ENCODE measurements around the gene EPYC.

Gene EPYC

GRCh38 chr12:90954428-90954827 lies 50.3 kb downstream of the EPYC start:
- no peak for DNase-seq

- DNase-seq, result no peak
These were observed 50.8 kb downstream of the EPYC start for GRCh38 chr12:90953956-90954421.

DNA sequence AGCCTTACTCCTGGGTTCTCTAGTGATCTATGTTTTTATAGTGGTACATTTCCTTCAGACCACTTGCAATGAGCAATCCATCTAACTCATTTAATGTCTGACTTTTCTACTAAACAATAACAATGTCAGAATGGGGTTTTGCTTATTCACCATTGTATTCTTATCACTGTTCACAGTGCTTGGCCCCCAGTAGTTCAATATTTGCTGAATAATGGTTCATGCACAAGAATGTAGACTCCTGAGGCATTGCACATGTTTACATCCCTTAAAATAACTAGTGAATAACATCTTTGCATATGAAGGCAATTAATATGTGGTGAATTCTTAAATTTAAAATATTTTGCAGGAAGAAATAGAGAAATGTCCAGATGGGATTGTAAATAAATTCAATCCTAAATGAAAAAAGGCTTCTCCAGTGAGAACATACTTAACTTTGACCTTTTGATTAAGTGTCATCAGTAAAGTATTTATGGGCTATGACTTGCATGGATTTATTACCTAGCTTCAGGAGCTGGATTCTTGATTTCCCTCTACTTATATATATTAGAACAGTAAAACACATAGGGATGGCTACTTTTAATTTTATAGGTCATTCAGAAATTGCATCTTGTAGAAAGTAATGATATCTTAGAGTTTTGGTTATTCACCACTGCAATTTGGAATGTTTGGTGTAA lies 53.2 kb downstream of the EPYC start:
- no peak for DNase-seq

DNA sequence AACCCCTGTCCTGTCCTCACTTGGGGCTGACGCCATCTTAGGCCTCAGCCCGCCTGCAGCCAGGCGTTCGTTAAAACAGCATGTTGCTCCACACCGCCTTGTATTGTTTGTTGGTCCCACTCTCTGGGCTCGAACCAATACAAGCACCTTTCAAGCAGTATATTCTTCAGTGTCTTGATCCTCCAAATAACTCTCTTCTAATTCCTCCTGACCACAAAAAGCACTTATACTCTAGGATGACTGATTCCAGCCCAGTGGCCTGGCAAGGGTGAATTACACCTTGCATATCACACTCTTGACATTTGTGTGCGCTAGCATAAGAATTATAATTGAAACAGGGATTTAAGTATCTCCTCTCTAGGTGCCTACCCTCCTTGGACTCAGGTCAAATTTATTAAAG lies 56.9 kb downstream of the EPYC start:
- no peak for DNase-seq

DNA sequence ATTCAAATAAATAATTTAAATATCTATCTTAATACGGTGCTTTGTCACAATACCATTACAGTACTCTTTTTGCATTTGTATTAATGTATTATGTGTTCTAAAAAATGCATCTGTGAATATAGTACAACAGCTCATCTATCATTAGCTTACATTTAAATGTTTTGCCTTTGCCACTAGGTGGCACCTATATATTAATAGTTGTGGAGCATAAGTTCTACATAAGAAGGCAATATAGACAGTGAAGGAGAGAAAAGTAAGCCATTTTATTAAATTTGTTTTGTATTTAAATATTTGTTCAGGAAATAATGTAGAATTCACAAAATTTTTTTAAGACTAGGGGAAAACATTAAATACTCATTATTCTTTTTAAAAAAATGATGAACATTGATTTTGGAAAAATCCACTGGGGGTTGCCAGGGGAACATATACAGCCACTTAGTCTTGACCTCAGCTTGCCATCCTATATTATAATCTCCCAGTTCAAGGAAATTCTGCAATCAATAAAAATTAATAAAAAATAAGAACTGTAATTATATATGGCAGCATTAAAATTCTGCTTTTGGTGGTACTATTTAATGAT lies 59.6 kb downstream of the EPYC start:
- peak; percentile 9 for DNase-seq

DNA sequence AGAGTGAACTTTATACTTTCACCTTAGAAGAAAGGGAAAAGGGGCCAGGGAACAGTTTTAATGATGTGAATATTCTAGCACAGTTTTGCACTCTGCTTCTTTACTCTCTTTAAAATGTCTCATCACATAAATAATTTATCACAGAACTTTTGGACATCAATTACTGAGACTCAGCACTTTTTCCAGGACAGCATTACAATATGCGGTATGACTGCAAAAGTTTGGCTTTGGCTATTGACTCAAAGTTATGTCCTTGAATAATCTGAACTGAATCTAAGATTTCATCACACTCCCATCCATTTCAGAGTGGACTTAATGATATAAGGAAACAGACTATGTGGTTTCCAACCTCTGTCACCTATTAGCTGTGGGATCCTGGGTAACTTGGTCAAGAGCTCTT lies 61.5 kb downstream of the EPYC start:
- DNase-seq, result no peak

DNA sequence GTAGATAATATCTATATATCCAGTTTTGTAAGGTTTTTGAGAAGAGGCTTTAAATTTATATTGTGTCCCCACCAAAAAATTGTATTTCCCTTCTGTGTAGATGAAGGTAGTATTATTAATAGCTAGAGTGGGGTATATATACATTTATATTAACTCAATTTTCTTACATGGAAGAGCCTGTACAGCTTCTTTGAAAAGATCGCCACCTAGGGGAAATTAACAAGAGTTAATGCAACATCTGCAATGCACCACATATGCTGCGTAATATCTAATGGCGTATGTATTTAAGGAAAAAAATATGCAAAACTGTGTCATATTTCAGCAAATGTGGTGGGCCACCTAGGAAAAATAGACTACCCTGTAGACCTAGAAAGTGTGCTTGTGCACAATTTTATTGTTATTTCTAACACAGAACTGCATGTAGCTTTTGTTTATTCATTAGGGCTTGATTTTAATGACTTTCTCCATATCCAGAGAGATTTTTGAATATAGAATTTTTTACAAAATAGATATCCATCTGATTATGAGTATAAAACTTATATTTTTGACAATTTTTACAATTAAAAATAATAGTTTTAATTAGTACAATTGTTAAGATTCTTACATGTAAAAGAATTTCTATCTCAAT lies 63.8 kb downstream of the EPYC start:
- peak; percentile 15 for DNase-seq

DNA sequence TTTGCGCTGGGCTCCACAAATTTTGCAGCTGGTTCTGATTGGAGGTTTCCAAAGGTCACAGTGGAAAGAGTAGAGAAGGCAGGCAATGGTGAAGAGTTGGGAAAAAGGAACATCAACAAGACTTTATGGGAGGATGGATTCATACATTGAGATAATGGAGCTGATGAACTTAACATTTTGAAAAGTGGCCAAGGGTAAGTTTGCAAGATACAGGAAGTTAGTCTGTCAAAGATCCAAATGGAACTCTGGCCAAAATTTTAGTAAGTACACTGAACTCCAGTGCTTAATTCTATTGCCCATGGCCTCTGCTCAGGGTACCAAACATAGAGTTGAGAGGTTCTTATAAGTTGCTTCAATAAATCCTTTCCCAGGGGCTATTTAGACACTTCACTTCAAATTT lies 65.4 kb downstream of the EPYC start:
- no peak for DNase-seq

DNA sequence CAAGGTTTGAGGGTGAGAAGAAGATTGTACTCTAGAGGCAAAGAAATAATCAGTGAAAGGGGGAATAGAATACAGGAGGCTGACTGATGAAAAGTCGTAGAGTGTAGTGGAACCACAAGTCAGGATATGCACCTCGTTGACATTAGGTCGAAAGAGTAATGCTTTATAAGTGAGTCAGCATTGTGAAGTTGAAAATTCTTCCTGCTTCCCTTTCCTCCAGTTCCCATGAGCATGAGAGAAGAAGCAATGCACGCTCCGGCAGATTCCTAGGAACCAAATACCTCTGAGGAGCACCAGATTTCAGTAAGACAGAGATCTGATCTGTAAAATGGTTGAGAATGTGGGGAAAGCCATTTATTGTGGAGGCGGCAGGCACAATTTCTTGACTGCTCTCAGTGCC lies 66.3 kb downstream of the EPYC start:
- DNase-seq, result no peak

- DNase-seq, result no peak
These were observed 67.1 kb downstream of the EPYC start for GRCh38 chr12:90937651-90938050.

DNA sequence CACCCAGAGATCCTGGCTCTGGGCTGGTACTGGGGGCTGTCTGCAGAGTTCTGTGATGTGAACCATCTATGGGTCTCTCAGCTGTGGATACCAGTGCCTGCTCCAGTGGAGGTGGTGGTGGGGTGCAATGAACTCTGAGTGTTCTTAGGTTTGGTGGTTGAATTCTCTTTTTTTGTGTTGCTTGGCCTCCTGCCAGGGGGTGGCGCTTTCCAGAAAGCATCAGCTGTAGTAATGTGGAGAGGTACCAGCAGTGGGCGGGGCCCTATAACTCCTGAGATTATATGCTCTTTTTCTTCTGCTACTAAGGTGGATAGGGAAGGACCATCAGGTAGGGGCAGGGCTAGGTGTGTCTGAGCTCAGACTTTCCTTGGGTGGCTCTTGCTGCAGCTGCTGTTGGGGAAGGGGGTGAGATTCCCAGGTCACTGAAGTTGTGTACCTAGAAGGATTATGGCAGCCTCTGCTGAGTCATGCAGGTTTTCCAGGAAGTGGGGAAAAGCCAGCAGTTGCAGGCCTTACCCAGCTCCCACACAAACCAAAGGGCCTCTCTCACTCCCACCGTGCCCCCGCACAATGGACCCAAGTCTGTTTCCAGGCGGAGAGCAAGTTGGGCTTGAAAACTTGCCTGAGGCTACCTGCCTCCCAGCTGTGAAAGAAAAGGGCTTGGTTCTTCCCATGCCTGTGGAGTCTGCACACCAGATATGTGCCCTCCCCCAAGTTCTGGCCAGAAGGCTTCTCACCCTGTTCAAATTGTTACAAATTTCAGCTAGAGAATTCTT lies 68.4 kb downstream of the EPYC start:
- DNase-seq, result no peak

- DNase-seq, result no peak
These were observed 79.2 kb downstream of the EPYC start for GRCh38 chr12:90925562-90925961.

- no peak for DNase-seq
These were observed 80.4 kb downstream of the EPYC start for GRCh38 chr12:90924406-90924805.

- DNase-seq, result no peak
These were observed 82.6 kb downstream of the EPYC start for GRCh38 chr12:90922145-90922627.

DNA sequence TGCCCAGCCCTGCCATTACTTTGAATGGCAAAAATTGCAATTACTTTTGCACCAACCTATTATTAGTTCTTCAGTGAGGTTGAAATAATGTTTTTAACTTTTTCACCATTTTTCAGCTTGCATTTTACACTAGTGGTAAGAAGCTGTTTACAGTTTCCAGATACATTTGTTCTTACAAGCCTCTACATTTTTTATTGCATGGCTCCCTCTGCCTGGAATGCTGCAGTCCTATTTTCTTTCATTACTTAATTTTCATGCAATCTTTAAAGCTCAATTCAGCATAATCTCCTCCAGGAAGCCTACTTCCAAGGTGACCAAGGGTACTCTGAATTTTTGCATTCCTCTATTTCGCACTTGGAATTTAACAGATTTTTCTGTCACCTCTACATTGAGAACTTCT lies 83.2 kb downstream of the EPYC start:
- no peak for DNase-seq

DNA sequence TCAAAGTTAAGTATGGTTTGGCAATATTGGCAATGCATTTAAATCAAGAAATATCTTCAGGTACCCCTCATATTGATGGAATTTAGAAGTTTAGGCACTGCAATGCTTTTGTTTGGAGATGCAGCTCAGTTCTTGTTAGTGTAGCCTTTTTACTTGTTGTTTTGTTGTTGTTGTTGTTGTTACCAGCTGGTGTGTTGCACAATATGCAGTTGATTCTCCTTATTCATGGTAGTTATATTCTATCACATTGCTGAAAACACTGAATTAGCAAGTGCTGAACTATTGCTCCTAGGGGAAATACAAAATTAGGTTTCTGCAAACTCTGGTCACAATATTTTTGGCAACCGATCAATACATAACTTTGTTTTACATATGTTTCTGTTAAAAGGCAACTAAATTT lies 84.5 kb downstream of the EPYC start:
- DNase-seq, result no peak

GRCh38 chr12:90917431-90917830 lies 87.3 kb downstream of the EPYC start:
- DNase-seq, result no peak

DNA sequence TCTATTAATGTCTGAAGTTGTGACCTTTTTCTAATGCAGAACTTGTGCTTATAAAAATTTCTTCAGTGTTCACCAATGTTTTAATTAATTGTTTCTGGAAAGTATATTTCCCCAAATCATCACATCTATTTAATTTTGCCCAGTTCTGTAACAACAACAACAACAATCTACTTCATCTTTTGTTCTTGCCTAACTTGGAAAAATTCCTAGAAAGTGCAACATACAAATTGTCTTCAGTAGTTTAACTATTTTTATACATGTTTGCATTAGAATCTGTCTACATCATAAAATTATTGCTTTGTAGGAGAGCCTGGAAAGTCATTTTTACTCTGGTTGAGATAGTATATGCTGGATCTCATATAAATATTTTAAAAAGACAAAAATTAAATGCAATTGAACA lies 88.3 kb downstream of the EPYC start:
- DNase-seq, result no peak

- no peak for DNase-seq
These were observed 89.4 kb downstream of the EPYC start for GRCh38 chr12:90915353-90915752.

Data from CD4-positive, alpha-beta T cell treated with Interleukin-12 subunit alpha and Interleukin-12 subunit beta, for 1 hour (primary cell).